ENCODE data around the gene RAB11FIP3.

DNA sequence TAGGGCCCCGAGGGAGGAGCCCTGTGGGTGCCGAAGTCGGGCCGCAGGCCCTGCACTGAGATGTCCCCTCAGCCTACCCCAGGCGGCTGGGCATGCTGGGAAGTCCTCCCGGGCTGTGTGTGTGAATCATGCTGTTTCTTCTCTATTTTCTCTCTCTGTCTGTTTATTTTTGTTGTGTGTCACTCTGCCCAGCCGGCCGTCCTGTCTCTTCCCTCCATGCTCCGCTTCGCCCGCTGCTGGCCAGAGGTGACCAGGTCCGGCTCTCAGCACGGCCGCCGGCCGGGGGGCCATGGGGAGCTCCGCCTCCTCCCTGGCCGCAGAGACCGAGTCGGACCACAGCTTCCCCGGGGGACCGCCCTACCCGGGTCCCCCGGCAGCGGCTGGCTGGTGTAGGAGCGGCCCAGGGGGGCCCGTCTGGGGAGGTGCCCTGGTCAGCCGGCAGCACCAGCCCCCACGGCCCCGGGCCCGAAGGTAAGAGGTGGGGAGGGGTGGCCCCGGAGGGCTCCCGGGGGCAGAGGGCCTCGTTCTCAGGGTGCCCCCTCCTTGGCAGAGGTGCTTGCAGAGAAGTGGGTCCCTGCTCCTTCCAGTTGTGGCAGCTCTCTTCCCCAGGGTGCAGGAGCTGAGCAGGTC, 114.6 kb downstream of the RAB11FIP3 start:
- TF ChIP-seq, protein P1, sequence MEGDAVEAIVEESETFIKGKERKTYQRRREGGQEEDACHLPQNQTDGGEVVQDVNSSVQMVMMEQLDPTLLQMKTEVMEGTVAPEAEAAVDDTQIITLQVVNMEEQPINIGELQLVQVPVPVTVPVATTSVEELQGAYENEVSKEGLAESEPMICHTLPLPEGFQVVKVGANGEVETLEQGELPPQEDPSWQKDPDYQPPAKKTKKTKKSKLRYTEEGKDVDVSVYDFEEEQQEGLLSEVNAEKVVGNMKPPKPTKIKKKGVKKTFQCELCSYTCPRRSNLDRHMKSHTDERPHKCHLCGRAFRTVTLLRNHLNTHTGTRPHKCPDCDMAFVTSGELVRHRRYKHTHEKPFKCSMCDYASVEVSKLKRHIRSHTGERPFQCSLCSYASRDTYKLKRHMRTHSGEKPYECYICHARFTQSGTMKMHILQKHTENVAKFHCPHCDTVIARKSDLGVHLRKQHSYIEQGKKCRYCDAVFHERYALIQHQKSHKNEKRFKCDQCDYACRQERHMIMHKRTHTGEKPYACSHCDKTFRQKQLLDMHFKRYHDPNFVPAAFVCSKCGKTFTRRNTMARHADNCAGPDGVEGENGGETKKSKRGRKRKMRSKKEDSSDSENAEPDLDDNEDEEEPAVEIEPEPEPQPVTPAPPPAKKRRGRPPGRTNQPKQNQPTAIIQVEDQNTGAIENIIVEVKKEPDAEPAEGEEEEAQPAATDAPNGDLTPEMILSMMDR (IDR thresholded peaks at IDR 0.05): no peak
- TF ChIP-seq POLR2A (IDR thresholded peaks at IDR 0.05): no peak
